Lower leg skin (tissue), 4 donors: ENCODE data around the gene WFIKKN2. TPM values are rescaled to one million over a fixed set of nuclear protein-coding genes. Genes with fewer than 3 reads are reported as not detected.

Experiments used
- DNase-seq, 2 donors: peaks; one replicate each; pipeline ENCODE4 v3.0.0-alpha.2; 2019; ENCODE audit warnings: low spot score in 2 of 2
- H3K4me3 ChIP-seq: fragments of 200-600 bp; sonication (generic); 2 replicates; pipeline ENCODE4 v1.5.1; 2017; ENCODE audit warnings: mild to moderate bottlenecking, low read depth; ENCODE audit not compliant: poor library complexity, severe bottlenecking
- POLR2A ChIP-seq, 2 donors: fragments of 450-650 bp; IDR thresholded peaks; one replicate each; pipeline ENCODE4 v1.6.1; 2016 to 2017; ENCODE audit warnings: antibody characterized with exemption in 2 of 2, mild to moderate bottlenecking in 1 of 2, moderate library complexity in 1 of 2
- WGBS, 2 donors: methylation state at CpG; one replicate each; pipeline ENCODE4 v1.1.5; 2018; 5-methylcytosine and 5-hydroxymethylcytosine counted together
- intact Hi-C: fragments of 100-400 bp; cut with DNase I; formaldehyde crosslinking; loops from one replicate; pipeline ENCODE4 v1.15.0; 2023; ENCODE audit warnings: low total_unique reads
- total RNA-seq, 4 donors: library from RNA; depleted of rRNA; stranded (reverse); fragments of >200 nt; gene quantifications; one replicate each; pipeline ENCODE4 v1.1.0, GENCODE V29; 2016
- TF ChIP-seq, protein P1 (sequence below), 3 donors: fragments of 450-650 bp; IDR thresholded peaks; one replicate each; pipeline ENCODE4 v1.5.1; 2016; ENCODE audit warnings: antibody characterized with exemption in 3 of 3, mild to moderate bottlenecking in 3 of 3, moderate library complexity in 2 of 3

Gene WFIKKN2
- total RNA-seq, 4 donors from 2014 or later: 0.26 to 0.61 (median 0.59) TPM; not detected in 1

DNA sequence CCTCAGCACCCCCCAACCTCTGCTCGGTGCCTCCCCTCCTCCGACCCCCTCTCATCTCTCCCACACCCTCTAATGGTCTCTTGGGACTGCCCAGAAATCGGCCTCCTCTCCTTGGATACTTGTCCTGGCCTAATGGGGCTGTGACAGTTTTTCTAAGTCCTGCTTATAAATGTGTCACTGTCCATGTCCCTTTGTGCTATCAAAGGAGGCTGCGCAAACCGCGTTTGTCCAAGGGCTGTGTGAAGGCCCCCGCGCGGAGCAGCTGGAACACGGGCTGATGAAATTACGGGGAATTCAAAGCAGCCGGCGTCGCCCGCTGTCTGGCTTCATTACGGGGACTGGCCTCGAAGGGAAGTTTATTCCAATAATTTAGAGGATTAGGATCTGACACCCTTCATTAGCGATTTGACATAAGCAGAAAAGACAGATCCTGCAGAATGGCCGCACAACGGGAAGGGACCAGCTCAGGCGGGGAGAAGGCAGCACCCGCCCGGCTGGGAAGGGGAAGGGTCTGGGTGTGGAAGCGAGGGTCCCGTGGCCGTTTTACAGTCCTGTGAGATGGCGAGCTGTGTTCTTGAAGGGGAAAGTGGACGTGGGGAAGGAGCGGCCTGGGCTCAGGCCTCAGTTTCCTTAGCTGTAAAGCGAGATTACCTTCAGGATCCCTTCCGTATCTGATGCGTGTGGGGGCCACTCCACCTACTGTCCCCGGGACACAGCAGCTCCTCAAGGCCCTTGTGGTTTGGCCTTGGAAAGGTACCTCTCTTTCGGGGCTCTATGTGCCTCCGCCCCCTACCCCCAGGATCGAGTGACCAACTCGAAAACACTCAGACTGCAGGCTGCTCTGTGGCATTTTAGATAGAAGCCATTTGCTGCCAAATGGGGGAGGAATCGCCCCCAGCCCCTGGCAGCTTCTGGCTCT is 1.6 kb upstream of the WFIKKN2 start:
- H3K4me3 ChIP-seq: no peak overlapping the region
- no peak for TF ChIP-seq POLR2A (IDR thresholded peaks at IDR 0.05)
- TF ChIP-seq, protein P1, sequence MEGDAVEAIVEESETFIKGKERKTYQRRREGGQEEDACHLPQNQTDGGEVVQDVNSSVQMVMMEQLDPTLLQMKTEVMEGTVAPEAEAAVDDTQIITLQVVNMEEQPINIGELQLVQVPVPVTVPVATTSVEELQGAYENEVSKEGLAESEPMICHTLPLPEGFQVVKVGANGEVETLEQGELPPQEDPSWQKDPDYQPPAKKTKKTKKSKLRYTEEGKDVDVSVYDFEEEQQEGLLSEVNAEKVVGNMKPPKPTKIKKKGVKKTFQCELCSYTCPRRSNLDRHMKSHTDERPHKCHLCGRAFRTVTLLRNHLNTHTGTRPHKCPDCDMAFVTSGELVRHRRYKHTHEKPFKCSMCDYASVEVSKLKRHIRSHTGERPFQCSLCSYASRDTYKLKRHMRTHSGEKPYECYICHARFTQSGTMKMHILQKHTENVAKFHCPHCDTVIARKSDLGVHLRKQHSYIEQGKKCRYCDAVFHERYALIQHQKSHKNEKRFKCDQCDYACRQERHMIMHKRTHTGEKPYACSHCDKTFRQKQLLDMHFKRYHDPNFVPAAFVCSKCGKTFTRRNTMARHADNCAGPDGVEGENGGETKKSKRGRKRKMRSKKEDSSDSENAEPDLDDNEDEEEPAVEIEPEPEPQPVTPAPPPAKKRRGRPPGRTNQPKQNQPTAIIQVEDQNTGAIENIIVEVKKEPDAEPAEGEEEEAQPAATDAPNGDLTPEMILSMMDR (IDR thresholded peaks at IDR 0.05): no peak
- intact Hi-C loops: no loop called here
- no peak for DNase-seq
- WGBS, 2 donors: 83 to 87% methylated on average over 38 of the region's 38 CpGs

DNA sequence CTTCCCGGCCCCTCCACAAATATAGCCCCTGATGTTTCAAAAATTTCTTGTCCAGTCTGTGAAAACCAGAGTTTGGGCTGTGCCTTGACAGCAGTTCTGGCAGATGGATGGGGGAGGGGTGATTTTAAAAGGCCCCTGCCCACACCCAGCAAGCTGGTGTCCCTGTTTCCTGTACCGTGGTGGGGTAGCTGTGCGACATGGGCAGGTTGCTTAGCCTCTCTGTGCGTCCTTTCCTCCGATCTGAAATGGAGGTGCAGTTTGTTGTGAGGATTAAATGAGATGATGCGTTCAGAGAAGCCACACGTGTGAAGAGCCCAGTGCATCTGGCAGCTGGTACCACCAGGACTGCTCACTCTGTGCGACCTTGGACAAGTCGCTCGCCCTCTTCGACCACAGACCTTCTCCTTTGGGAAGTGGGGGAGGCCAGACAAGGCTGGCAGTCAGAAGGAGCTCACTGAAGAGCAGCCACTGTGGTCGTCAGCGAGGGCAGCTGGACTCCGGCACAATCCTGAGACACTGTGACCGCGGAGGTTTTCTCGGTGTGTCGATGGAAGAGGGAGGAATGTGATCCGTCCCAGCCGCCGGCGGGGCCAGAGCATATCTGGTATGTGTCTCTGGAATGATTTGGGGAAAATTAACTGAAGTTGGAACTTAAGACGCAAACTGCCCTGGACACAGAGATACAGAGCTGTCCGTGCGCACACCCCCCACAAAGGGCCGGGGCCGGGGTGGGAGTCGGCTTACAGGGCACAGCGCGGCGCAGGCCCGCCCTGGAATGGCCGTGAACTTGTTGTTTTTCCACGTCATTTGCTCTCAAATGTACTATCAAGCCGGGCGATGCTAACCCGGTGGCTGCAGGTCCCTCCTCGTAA is 721 bp upstream of the WFIKKN2 start:
- intact Hi-C loops: no loop called here
- 60 to 80% methylated on average over 38 of the region's 38 CpGs for WGBS, 2 donors
- peak in 1 of 2 donors; percentile 78 for DNase-seq
- TF ChIP-seq, protein P1 (IDR thresholded peaks at IDR 0.05): no peak
- TF ChIP-seq POLR2A (IDR thresholded peaks at IDR 0.05): no peak
- H3K4me3 ChIP-seq: no peak overlapping the region

DNA sequence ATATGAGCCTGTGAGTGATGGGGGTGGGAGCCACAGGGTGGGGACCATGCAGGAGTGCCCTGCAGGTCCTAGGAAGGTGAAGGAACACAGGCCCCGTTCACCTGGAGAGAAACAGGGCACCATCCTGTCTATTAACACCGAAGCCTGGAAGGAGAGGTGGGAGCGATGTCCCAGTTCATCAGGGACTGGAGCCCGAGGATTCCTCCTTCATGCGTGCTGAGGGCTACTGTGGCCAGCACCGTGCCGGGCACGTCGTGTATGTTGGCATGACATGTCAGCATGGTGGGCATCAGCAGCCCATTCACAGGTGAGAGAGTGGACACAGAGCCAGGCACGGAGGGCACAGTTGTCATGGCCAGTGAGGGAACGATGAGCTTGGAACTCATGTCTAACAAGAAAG is 1.4 kb downstream of the WFIKKN2 start:
- WGBS, 2 donors: 85 to 89% methylated on average over 10 to 11 of the region's 11 CpGs
- no peak overlapping the region for H3K4me3 ChIP-seq
- peak in 1 of 2 donors; percentile 83 for DNase-seq
- intact Hi-C loops: no loop called here
- TF ChIP-seq, protein P1 (IDR thresholded peaks at IDR 0.05): no peak
- no peak for TF ChIP-seq POLR2A (IDR thresholded peaks at IDR 0.05)

DNA sequence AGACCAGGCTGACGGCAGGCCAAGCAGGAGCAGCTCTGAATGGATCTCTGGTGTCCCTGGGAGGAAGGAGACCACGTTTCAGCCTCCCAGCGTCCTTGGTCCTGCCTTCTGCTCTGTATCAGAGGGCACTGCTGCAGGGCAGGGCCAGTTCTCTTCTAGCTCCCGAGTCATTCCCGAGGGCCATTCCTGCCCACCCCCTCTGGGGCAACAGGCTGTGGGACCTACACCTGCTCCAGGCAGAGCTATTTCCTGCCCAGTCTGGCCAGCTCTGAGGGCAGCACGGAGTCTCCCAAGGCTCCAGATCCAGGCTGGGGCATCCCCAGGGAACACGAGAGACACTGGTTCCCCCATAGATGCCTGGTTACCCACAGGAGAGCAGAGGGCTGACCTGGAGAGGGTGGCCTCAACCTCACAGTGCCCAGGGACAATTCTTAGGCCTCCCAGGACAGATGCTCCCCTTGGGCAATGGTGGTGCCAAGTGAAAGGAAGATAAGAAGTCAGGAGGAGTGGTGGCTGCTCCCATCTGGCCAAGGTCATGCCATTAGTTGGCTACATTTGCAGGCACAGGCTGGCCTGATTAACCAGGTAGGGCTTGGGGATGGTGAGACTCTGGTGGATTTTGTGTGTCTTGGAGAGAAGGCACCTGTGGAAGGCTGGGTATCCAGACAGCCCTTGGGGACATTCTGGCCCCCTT is 2.0 kb downstream of the WFIKKN2 start:
- TF ChIP-seq, protein P1 (IDR thresholded peaks at IDR 0.05): no peak
- TF ChIP-seq POLR2A (IDR thresholded peaks at IDR 0.05): no peak
- WGBS, 2 donors: 84 to 85% methylated on average over 7 of the region's 7 CpGs
- no peak overlapping the region for H3K4me3 ChIP-seq
- DNase-seq: peak in 1 of 2 donors; percentile 76
- intact Hi-C loops: no loop called here
